H1 (cell line): ENCODE data around the gene ULK1. TPM values are rescaled to one million over a fixed set of nuclear protein-coding genes. Genes with fewer than 3 reads are reported as not detected.

Experiments used
- CTCF ChIA-PET: fragments of 300-600 bp; sonication (Branson Sonifier 250); formaldehyde crosslinking; loops from one replicate; lab custom pipeline; 2021; ENCODE audit not compliant: partially characterized antibody; lab: Charles Lee
- POLR2A ChIA-PET: fragments of 300-600 bp; sonication (Branson Sonifier 250); formaldehyde crosslinking; loops from one replicate; lab custom pipeline; 2021; ENCODE audit warnings: inconsistent platforms; ENCODE audit not compliant: partially characterized antibody; lab: Charles Lee
- DNase-seq, 2 experiments: peaks; one replicate each; pipeline versions ENCODE4 v3.0.0 to v3.0.0-alpha.2; 2010 to 2022; ENCODE audit warnings: low spot score in 2 of 2, low read depth in 1 of 2, mixed read lengths in 1 of 2
- FAIRE-seq: peaks from 2 replicates; lab custom pipeline; 2011; peaks lifted over from hg19 to GRCh38; lab: Jason Lieb, UNC
- H2AFZ ChIP-seq: 2 replicates; pipeline ENCODE4 v1.8.1; 2012; ENCODE audit warnings: low read length, inconsistent platforms
- H2AK5ac ChIP-seq: 2 replicates; pipeline ENCODE4 v1.6.1; 2013; ENCODE audit warnings: low read depth, low read length
- H2BK120ac ChIP-seq: replicated peaks from 2 replicates; pipeline ENCODE3; 2013; ENCODE audit warnings: low read depth, low read length, inconsistent platforms
- H2BK12ac ChIP-seq: 2 replicates; pipeline ENCODE4 v1.6.1; 2013; ENCODE audit warnings: low read depth, low read length
- H2BK15ac ChIP-seq: 2 replicates; pipeline ENCODE4 v1.6.1; 2013; ENCODE audit warnings: low read length
- H2BK20ac ChIP-seq: 2 replicates; pipeline ENCODE4 v1.6.1; 2013; ENCODE audit warnings: low read length
- H2BK5ac ChIP-seq: 2 replicates; pipeline ENCODE4 v1.6.1; 2013; ENCODE audit warnings: low read depth, low read length
- H3K14ac ChIP-seq: 2 replicates; pipeline ENCODE4 v1.6.1; 2013; ENCODE audit warnings: inconsistent platforms; ENCODE audit not compliant: insufficient read length
- H3K18ac ChIP-seq: 2 replicates; pipeline ENCODE4 v1.6.1; 2013; ENCODE audit warnings: low read length; ENCODE audit errors: extremely low read depth
- H3K23ac ChIP-seq: 2 replicates; pipeline ENCODE4 v1.6.1; 2013; ENCODE audit warnings: inconsistent platforms; ENCODE audit not compliant: insufficient read length
- H3K23me2 ChIP-seq: 2 replicates; pipeline ENCODE4 v1.6.1; 2013; ENCODE audit warnings: low read depth, low read length
- H3K27ac ChIP-seq: 2 replicates; pipeline ENCODE4 v1.6.1; 2011; ENCODE audit warnings: low read depth, low read length, inconsistent platforms
- H3K27me3 ChIP-seq, 4 experiments: replicated peaks in 1 of 4; 1 replicate in 1 of 4; 2 replicates in 3 of 4; pipeline versions ENCODE4 v1.6.1 to v1.8.1; 2011 to 2013; ENCODE audit warnings: low read length in 3 of 4, mild to moderate bottlenecking in 3 of 4, inconsistent platforms in 2 of 4, mixed read lengths in 2 of 4, moderate library complexity in 1 of 4; ENCODE audit not compliant: control insufficient read depth in 3 of 4, insufficient read depth in 3 of 4; ENCODE audit errors: extremely low read depth in 1 of 4
- H3K36me3 ChIP-seq, 4 experiments: 2 replicates each; pipeline versions ENCODE4 v1.6.1 to v1.8.1; 2011 to 2013; ENCODE audit warnings: mild to moderate bottlenecking in 4 of 4, low read length in 3 of 4, moderate library complexity in 2 of 4, control low read depth in 1 of 4, inconsistent platforms in 1 of 4; ENCODE audit not compliant: insufficient read depth in 4 of 4, control insufficient read depth in 2 of 4
- H3K4ac ChIP-seq: replicated peaks from 2 replicates; pipeline ENCODE3; 2013; ENCODE audit warnings: low read length, low read depth, mixed read lengths, inconsistent platforms; ENCODE audit not compliant: insufficient read length
- H3K4me1 ChIP-seq, 4 experiments: replicated peaks in 1 of 4; 1 replicate in 1 of 4; 2 replicates in 3 of 4; pipeline versions ENCODE4 v1.6.1 to v1.8.1; 2011 to 2013; ENCODE audit warnings: low read length in 3 of 4, inconsistent platforms in 2 of 4, mixed read lengths in 1 of 4; ENCODE audit not compliant: insufficient read depth in 4 of 4, control insufficient read depth in 3 of 4
- H3K4me2 ChIP-seq, 2 experiments: 2 replicates each; pipeline versions ENCODE4 v1.6.1 to v1.8.1; 2011 to 2013; ENCODE audit warnings: low read depth in 2 of 2, low read length in 2 of 2, control low read depth in 1 of 2, inconsistent platforms in 1 of 2, mild to moderate bottlenecking in 1 of 2; ENCODE audit not compliant: insufficient read depth in 1 of 2
- H3K4me3 ChIP-seq, 4 experiments: fragments of 200-600, 300-600 bp in 1 of 4; sonication (generic), shearing (Covaris generic), sonication (Bioruptor Twin) in 1 of 4; 2 replicates each; pipeline versions ENCODE4 v1.5.1 to v1.8.1; 2011 to 2016; ENCODE audit warnings: low read length in 4 of 4, low read depth in 3 of 4, control low read depth in 2 of 4, inconsistent platforms in 2 of 4, mild to moderate bottlenecking in 2 of 4, mixed read lengths in 1 of 4, moderate library complexity in 1 of 4; ENCODE audit not compliant: insufficient read depth in 2 of 4; ENCODE audit errors: extremely low read depth in 1 of 4
- H3K56ac ChIP-seq: replicated peaks from 2 replicates; pipeline ENCODE3; 2013; ENCODE audit warnings: low read depth, mild to moderate bottlenecking, mixed read lengths, low read length, inconsistent platforms; ENCODE audit not compliant: insufficient read length
- H3K79me1 ChIP-seq: 2 replicates; pipeline ENCODE4 v1.6.1; 2013; ENCODE audit warnings: low read depth, low read length, control low read depth
- H3K79me2 ChIP-seq, 2 experiments: 2 replicates each; pipeline versions ENCODE4 v1.6.1 to v1.8.1; 2012 to 2013; ENCODE audit warnings: low read length in 2 of 2, mild to moderate bottlenecking in 2 of 2, inconsistent platforms in 1 of 2; ENCODE audit not compliant: insufficient read depth in 2 of 2, control insufficient read depth in 1 of 2
- H3K9ac ChIP-seq, 4 experiments: replicated peaks in 1 of 4; 1 replicate in 1 of 4; 2 replicates in 3 of 4; pipeline versions ENCODE4 v1.6.1 to v1.8.1; 2011 to 2013; ENCODE audit warnings: low read depth in 3 of 4, low read length in 3 of 4, control low read depth in 2 of 4, mild to moderate bottlenecking in 2 of 4, moderate library complexity in 2 of 4, inconsistent platforms in 1 of 4; ENCODE audit errors: extremely low read depth in 1 of 4
- H3K9me3 ChIP-seq, 2 experiments: 2 replicates each; pipeline versions ENCODE4 v1.6.1 to v1.8.1; 2012 to 2013; ENCODE audit warnings: mild to moderate bottlenecking in 2 of 2, moderate library complexity in 2 of 2, control low read depth in 1 of 2, inconsistent platforms in 1 of 2, low read depth in 1 of 2, low read length in 1 of 2, mixed read lengths in 1 of 2; ENCODE audit not compliant: insufficient read depth in 2 of 2
- H4K20me1 ChIP-seq, 2 experiments: replicated peaks in 1 of 2; 2 replicates each; pipeline versions ENCODE3 to v1.8.1; 2011 to 2013; ENCODE audit warnings: inconsistent platforms in 2 of 2, low read length in 2 of 2, mild to moderate bottlenecking in 1 of 2; ENCODE audit not compliant: insufficient read depth in 2 of 2, control insufficient read depth in 1 of 2
- H4K5ac ChIP-seq: 2 replicates; pipeline ENCODE4 v1.6.1; 2013; ENCODE audit warnings: low read length, low read depth, mixed read lengths, inconsistent platforms; ENCODE audit not compliant: insufficient read length
- H4K8ac ChIP-seq: 2 replicates; pipeline ENCODE4 v1.8.0; 2013; ENCODE audit warnings: mild to moderate bottlenecking, moderate library complexity, low read length, inconsistent platforms; ENCODE audit not compliant: insufficient read depth; ENCODE audit errors: extremely low read depth
- H4K91ac ChIP-seq: replicated peaks from 2 replicates; pipeline ENCODE3; 2013; ENCODE audit warnings: low read length, mixed read lengths, inconsistent platforms; ENCODE audit not compliant: insufficient read length
- CBX8 ChIP-seq: fragments of 300-800, 300-1000 bp; sonication (generic); IDR thresholded peaks from 2 replicates; pipeline ENCODE4 v1.7.1; 2016; ENCODE audit warnings: low read depth, low read length, borderline replicate concordance
- FOSL1 ChIP-seq: IDR thresholded peaks from 2 replicates; pipeline ENCODE4 v1.6.1; 2011; ENCODE audit warnings: mild to moderate bottlenecking, low read depth, low read length, moderate library complexity; ENCODE audit not compliant: insufficient read depth
- JUN ChIP-seq: IDR thresholded peaks from 2 replicates; pipeline ENCODE4 v1.6.1; 2011; ENCODE audit warnings: low read depth, mild to moderate bottlenecking, improper control_type of control experiment, low read length
- MAX ChIP-seq: IDR thresholded peaks from 2 replicates; pipeline ENCODE4 v1.6.1; 2012; ENCODE audit warnings: inconsistent platforms
- RNF2 ChIP-seq: fragments of 200-900, 300-1000 bp; sonication (generic); IDR thresholded peaks from 2 replicates; pipeline ENCODE4 v1.7.1; 2016; ENCODE audit warnings: borderline replicate concordance, low read depth, mild to moderate bottlenecking, antibody characterized with exemption, low read length; ENCODE audit not compliant: poor library complexity, severe bottlenecking; ENCODE audit errors: missing control alignments
- SAP30 ChIP-seq: fragments of 300-600 bp; sonication (generic); IDR thresholded peaks from 2 replicates; pipeline ENCODE4 v1.7.1; 2012; ENCODE audit warnings: low read length, moderate library complexity, mild to moderate bottlenecking, inconsistent platforms; ENCODE audit not compliant: insufficient read depth, insufficient replicate concordance
- SUZ12 ChIP-seq: fragments of 200-600 bp; sonication (generic); IDR thresholded peaks from 2 replicates; pipeline ENCODE4 v1.6.1; 2012; ENCODE audit warnings: mild to moderate bottlenecking, inconsistent platforms, low read length, moderate library complexity, mixed read lengths
- WGBS, 2 experiments: shearing (Covaris generic) in 1 of 2; methylation state at CpG; one replicate each; pipeline versions ENCODE4 v1.1.6 to v1.1.7; 2013 to 2015; ENCODE audit warnings: low lambda C conversion rate in 2 of 2, mixed read lengths in 2 of 2, inconsistent platforms in 1 of 2, low coverage in 1 of 2, missing lambda C conversion rate in 1 of 2; ENCODE audit not compliant: insufficient replicate concordance in 2 of 2, insufficient coverage in 1 of 2, insufficient read length in 1 of 2; ENCODE audit errors: extremely low coverage in 1 of 2, missing lambda C conversion rate in 1 of 2; 5-methylcytosine and 5-hydroxymethylcytosine counted together
- polyA plus RNA-seq, 7 experiments: library from polyadenylated mRNA; depleted of rRNA in 3 of 7; stranded (reverse) in 5 of 7; unstranded in 2 of 7; fragments of >200 nt in 5 of 7; fragments of 200-250 nt in 2 of 7; gene quantifications; 1 replicate in 5 of 7; 2 replicates in 1 of 7; 4 replicates in 1 of 7; pipeline versions ENCODE4 v1.2.1 to v1.2.3, GENCODE V29; 2011 to 2013; ENCODE audit warnings: missing spikeins in 2 of 7, mixed read lengths in 2 of 7
- total RNA-seq: library from RNA; stranded (reverse); fragmentation: NEBNext Ultra II Directional; extraction: Animal tissue kit (Norgen Biotek cat#: 25700); gene quantifications from 2 replicates; pipeline ENCODE4 v1.2.1, GENCODE V29; 2021

Gene ULK1
- total and polyA plus RNA-seq, 2 of the 8 experiments (the other 6 are each of a cell fraction or from before 2014, with no cell fraction given), result 13.0 to 44.1 TPM

GRCh38 chr12:131942671-131943070 lies 48.2 kb downstream of the ULK1 start:
- Histone ChIP-seq H3K9ac (no peak overlapping the region), H3K23ac (no peak overlapping the region), H3K9me3 (no peaks in the 10 kb centered on the region), H3K56ac (no peak overlapping the region), H2BK20ac (no peak overlapping the region), H3K18ac (no peak overlapping the region), H3K23me2 (no peaks in the 10 kb centered on the region), H2BK120ac (no peak overlapping the region), H3K4ac (no peak overlapping the region), H2BK5ac (no peak overlapping the region), H3K14ac (no peak overlapping the region), H4K5ac (no peak overlapping the region), H4K20me1 (peaks cover 0 to 20% of the 10 kb centered on the region in 2 experiments), H2BK12ac (no peak overlapping the region), H2BK15ac (no peak overlapping the region), H3K27ac (no peak overlapping the region), H3K27me3 (no peaks in the 10 kb centered on the region), H3K79me1 (no peaks in the 10 kb centered on the region), H3K79me2 (no peaks in the 10 kb centered on the region), H4K91ac (no peak overlapping the region), H2AFZ (no peak overlapping the region), H3K4me3 (no peak overlapping the region), H2AK5ac (no peak overlapping the region), H3K4me2 (no peak overlapping the region), H4K8ac (no peak overlapping the region), H3K36me3 (peaks cover 21 to 57% (median 46%) of the 10 kb centered on the region in 4 experiments), H3K4me1 (peaks cover 0 to 2% (median 1%) of the 10 kb centered on the region in 4 experiments; a peak in 4 of 7 replicates)
- 96% methylated on average over 12 of the region's 12 CpGs; no CpG with 5 or more reads in 1 of the 2 experiments for WGBS, 2 experiments
- ChIA-PET POLR2A (interaction anchor here (3.5 to 5.6 kb wide), 2 partner anchors 7 to 13 kb away, joined by 23 to 44 read pairs; partner anchors contain the start of gene PUS1), CTCF (no interaction called here)
- no peak for TF ChIP-seq RNF2
- TF ChIP-seq CBX8, result no peak
- TF ChIP-seq SUZ12, result no peak
- no peak for TF ChIP-seq JUN
- TF ChIP-seq SAP30, result no peak
- TF ChIP-seq MAX, result no peak
- no peak for TF ChIP-seq FOSL1
- DNase-seq (no peak), FAIRE-seq (no peak)
